GM21825 (cell line): ENCODE results near the gene TRIM61.
"Not testable (repeated sequence)": the region's sequence is repeated elsewhere in the genome, so short reads cannot be mapped to it uniquely, and the experiment has no call there.

Experiments
- ATAC-seq: cut with Tn5 transposase; IDR thresholded peaks from one replicate; pipeline ENCODE4 v1.9.1; 2021; ENCODE audit warnings: mild to moderate bottlenecking, moderate library complexity; ENCODE audit not compliant: unreplicated experiment

TRIM61 gene

GRCh38 chr4:164959421-164959820 is 18.0 kb downstream of the TRIM61 start:
- ATAC-seq: not testable (repeated sequence)

- peak; percentile 100 for ATAC-seq
Measured at GRCh38 chr4:164956766-164957643, 20.5 kb downstream of the TRIM61 start.

GRCh38 chr4:164955107-164955805 is 22.2 kb downstream of the TRIM61 start:
- no peak for ATAC-seq

- no peak for ATAC-seq
Measured at GRCh38 chr4:164952551-164952950, 24.9 kb downstream of the TRIM61 start.

- no peak for ATAC-seq
Measured at GRCh38 chr4:164949448-164950143, 27.9 kb downstream of the TRIM61 start.

GRCh38 chr4:164948975-164949374 is 28.5 kb downstream of the TRIM61 start:
- no peak for ATAC-seq

- not testable (repeated sequence) for ATAC-seq
Measured at GRCh38 chr4:164948006-164948405, 29.5 kb downstream of the TRIM61 start.

- no peak for ATAC-seq
Measured at GRCh38 chr4:164946810-164947209, 30.6 kb downstream of the TRIM61 start.

- ATAC-seq: no peak
Measured at GRCh38 chr4:164945146-164945545, 32.3 kb downstream of the TRIM61 start.

- ATAC-seq: no peak
Measured at GRCh38 chr4:164943192-164943591, 34.3 kb downstream of the TRIM61 start.

- peak; percentile 61 for ATAC-seq
Measured at GRCh38 chr4:164937576-164938270, 39.7 kb downstream of the TRIM61 start.

- peak; percentile 53 for ATAC-seq
Measured at GRCh38 chr4:164935865-164936606, 41.4 kb downstream of the TRIM61 start.

GRCh38 chr4:164935363-164935762 is 42.1 kb downstream of the TRIM61 start:
- peak; percentile 64 for ATAC-seq

GRCh38 chr4:164933244-164933643 is 44.2 kb downstream of the TRIM61 start:
- ATAC-seq: no peak

- no peak for ATAC-seq
Measured at GRCh38 chr4:164931551-164932324, 45.7 kb downstream of the TRIM61 start.

GRCh38 chr4:164930647-164931046 is 46.8 kb downstream of the TRIM61 start:
- ATAC-seq: no peak

- ATAC-seq: not testable (repeated sequence)
Measured at GRCh38 chr4:164927101-164927500, 50.4 kb downstream of the TRIM61 start.

GRCh38 chr4:164926301-164926700 is 51.2 kb downstream of the TRIM61 start:
- ATAC-seq: no peak

GRCh38 chr4:164924670-164925238 is 52.7 kb downstream of the TRIM61 start:
- no peak for ATAC-seq
